ENCODE data around the gene FAT1.

Gene FAT1

DNA sequence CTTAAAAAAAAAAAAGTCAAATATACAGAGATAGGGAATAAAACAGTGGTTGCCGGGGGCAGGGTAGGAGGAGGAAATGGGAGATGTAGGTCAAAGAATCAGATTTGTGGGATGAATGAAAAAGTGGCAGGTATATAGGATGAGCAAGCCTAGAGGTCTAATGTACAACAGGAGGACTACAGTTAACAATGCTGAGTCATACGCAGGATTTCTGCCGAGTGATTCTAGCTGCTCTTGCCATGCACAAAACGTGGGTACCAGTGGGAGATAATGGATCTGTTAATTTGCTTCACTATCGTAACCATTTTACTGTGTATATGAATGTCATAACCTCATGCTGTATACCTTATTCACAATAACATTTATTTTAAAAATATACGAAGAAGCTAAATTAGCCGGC lies 157.6 kb downstream of the FAT1 start:
- DNase-seq (ENCODE audit: low read depth, low spot score), result no peak

- no peak for DNase-seq (ENCODE audit: low read depth, low spot score)
These were observed 159.9 kb downstream of the FAT1 start for GRCh38 chr4:186563761-186564160.

DNA sequence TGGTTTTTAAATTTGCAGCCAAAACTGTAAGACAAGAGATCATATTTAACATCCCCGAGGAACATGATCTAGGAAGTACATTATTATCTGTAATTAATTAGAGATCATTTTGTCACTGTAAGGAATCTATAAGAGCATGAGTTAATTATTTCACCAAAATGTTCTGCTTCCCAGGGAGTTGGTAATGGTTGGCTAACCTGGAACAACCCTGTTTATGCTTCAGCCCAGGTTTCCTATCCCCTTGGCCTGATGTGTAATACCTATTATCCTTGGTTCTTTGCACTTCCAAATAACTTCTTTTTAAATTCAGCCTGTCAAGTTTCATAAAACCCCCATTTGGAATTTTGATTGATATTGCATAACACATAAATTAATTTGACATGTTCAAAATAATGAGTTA lies 161.9 kb downstream of the FAT1 start:
- no peak for DNase-seq (ENCODE audit: low read depth, low spot score)

DNA sequence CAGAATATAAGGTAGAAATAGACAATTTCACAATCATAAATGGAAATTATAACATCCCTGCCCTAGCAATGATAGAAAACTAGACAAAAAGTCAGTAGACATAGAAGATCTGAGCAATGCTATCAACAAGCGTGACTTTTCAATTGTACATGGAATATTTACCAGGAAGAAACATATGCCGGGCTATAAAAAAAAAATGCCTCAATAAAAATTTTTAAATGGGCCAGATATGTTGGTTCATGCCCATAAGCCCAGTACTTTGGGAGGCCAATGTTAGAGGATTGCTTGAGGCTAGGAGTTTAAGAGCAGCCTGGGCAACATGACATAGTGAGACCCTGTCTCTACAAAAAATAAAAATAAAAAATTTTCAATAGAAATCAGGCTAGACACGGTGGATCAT lies 163.0 kb downstream of the FAT1 start:
- DNase-seq (ENCODE audit: low read depth, low spot score), result no peak

GRCh38 chr4:186557486-186557885 lies 166.2 kb downstream of the FAT1 start:
- DNase-seq (ENCODE audit: low read depth, low spot score), result peak; percentile 50

DNA sequence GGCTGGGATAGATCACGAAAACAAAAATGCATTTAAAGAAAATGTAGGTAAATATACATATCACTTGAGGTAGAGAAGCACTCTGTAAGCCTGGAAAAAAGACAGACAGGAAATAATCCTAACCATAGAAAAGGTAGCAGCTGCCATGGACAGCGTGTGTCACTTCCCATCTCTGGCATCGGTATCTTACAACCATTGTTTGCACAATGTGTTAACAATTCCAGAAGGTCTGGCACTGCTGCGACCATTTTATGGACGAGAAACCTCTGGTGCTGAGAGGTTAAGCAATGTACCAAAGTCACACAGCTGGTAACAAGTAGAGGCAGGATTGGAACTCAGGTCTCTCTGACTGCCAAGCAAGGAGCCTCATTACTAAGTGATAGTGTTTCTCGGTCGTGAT lies 166.6 kb downstream of the FAT1 start:
- DNase-seq (ENCODE audit: low read depth, low spot score), result no peak

- peak; percentile 58 for DNase-seq (ENCODE audit: low read depth, low spot score)
These were observed 168.5 kb downstream of the FAT1 start, which contains the start of gene MTNR1A for GRCh38 chr4:186554914-186555827. MTNR1A (minus strand) TSS chr4:186555567; CDS start chr4:186555365, 202 bp downstream.

DNA sequence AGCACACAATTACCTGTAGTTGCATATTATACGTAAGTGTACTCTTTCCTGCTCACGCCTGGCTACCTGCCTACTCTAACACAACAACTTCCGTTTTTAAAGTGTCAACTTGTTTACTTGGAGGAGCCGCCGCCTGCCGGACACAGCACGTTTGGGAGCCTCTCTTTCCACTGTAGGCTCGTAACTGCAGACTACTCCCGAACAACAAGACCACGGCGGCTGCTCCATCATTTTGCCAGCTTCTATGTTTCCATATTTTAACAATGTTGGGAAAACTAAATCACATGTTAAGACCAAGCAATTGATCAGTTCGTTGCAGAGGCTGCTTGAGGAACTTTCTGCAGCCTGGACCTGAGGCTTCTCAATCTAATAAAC lies 169.1 kb downstream of the FAT1 start:
- DNase-seq (ENCODE audit: low read depth, low spot score), result peak; percentile 53

DNA sequence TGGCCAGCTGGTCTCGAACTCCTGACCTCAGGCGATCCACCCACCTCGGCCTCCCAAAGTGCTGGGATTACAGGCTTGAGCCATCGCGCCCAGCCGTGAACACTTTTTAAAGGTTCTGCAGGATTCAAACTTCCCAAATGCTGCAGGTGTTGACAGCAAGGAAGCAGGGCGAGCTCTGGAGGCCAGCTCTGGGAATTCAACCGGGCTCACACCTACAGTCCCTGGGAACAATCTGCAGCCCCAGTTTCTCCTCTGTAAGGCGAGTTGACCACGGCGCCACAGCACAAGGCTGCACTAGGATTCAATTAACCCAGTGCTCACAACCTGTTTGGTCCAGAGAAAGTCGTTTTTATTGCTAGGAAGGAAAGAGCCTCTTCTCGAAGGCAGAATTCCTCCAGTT lies 169.9 kb downstream of the FAT1 start:
- DNase-seq (ENCODE audit: low read depth, low spot score), result no peak

GRCh38 chr4:186551849-186552248 lies 171.8 kb downstream of the FAT1 start:
- DNase-seq (ENCODE audit: low read depth, low spot score), result no peak

DNA sequence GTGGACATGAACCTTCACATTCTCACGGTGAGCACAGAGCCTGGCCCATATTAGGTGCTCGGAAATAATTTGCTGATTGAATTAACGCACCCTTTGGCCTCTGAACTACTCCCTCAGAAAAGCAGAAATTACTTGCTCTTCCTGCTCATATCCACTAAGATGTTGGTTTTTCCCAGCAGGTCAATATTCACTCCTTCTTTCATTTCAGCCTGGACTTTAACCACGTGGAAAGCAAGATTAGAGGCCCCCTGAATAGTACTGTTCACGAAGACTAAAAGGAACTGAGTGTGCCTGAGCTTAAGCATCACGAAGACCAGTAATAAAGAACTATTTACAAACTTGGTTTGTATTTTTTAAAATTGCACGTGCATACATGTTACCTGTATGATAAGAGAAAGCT lies 178.2 kb downstream of the FAT1 start:
- DNase-seq (ENCODE audit: low read depth, low spot score), result no peak

DNA sequence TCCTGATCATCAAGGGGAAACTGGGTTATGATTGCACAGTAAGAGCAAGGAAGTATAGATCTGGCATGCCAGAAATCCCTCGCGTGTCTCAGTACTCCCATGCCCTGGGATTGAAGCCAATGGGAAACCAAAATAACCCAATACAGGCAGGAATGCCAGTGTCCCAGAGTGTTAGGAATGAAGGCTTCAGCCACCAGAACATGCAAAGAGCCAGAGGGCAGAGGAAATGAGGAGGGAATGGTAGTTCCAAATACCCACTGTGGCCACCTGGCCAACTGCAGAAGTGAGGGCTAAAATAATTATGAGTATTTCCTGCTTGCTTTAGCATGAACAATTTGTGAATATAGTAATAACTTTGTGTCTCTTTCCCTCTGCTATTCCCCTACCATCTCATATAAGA lies 180.4 kb downstream of the FAT1 start:
- DNase-seq (ENCODE audit: low read depth, low spot score), result no peak

GRCh38 chr4:186541801-186542200 lies 181.9 kb downstream of the FAT1 start:
- DNase-seq (ENCODE audit: low read depth, low spot score), result no peak

DNA sequence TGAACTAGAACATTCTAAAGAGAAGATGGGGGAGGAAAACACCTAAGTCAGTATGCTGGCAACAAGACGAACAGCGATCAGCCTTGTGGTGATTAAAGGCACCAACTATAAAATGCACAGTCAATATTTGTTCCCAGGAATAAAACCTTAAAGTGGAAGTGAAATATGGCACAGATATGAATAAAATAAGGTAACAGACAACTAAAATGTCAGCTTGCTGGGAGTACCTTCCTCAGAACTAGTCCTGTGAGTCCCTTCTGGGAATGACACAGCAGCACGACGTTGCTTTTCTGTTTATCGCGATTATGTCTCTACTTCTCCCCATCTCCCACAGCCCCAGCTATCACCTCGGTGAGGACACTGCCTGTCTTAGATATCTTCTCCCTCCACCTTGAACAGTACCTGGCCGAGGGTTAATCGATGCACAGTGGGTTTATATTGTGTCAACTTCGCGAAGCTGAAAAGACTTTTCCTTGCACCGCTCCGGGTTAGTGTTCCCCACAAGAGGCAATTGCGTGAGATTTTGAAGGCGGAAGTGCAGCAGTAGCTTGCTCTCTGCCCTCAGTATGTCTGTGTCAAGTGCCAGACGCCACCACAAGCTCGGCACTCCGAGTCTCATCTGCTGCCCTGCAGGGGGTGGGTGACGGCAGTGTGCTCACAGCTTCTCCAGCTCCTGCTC lies 185.7 kb downstream of the FAT1 start:
- DNase-seq (ENCODE audit: low read depth, low spot score), result no peak
